ENCODE measurements around the gene SNX5. TPM values are rescaled to one million over a fixed set of nuclear protein-coding genes. Genes with fewer than 3 reads are reported as not detected.

The SNX5 gene
- total and polyA plus RNA-seq, 9 of the 15 experiments (the other 6 are each of a cell fraction or from before 2014, with no cell fraction given): 53.5 to 276 (median 160) TPM

GRCh38 chr20:17935186-17935585 lies 33.4 kb downstream of the SNX5 start:
- CTCF ChIA-PET (ENCODE audit: low intra/inter-chr PET ratio): no interaction called here
- H4K20me1 ChIP-seq (replicated peaks; ENCODE audit: control insufficient read depth, insufficient read depth, low read length): no peaks in the 10 kb centered on the region
- H3K9me1 ChIP-seq (ENCODE audit: control insufficient read depth, insufficient read depth, low read length): no peaks in the 10 kb centered on the region
- TF ChIP-seq DDX20 (tag; IDR thresholded peaks at IDR 0.05; ENCODE audit: low read depth) (no peak), CCAR2 (IDR thresholded peaks at IDR 0.05; ENCODE audit: low read depth, low read length) (no peak), PYGO2 (tag; IDR thresholded peaks at IDR 0.05) (no peak), ZNF780A (CRISPR knock-in tag; IDR thresholded peaks at IDR 0.05) (no peak)
- intact Hi-C loops (cut with micrococcal nuclease) (loop anchor here (5.0 kb wide), 1 partner anchor 38 kb away; no protein-coding TSS in a partner anchor), in situ Hi-C loops (cut with MboI) (no loop called here)
- no peak overlapping the region for H3K4me3 ChIP-seq
- no TSS peak for BruUV-seq (replicated peaks)
- H3K9ac ChIP-seq (ENCODE audit: insufficient read depth in 1 of 2, low read depth in 2 of 2, low read length in 2 of 2): no peak overlapping the region
- H3K4me1 ChIP-seq (replicated peaks in 1 of 2; ENCODE audit: control insufficient read depth in 2 of 2, insufficient read depth in 2 of 2, low read length in 2 of 2): peaks cover 7 to 23% of the 10 kb centered on the region in 2 experiments; a peak in 4 of 5 replicates
- ATAC-seq (no peak), FAIRE-seq (no peak), DNase-seq (ENCODE audit: extremely low read depth in 1 of 4, low spot score in 3 of 4) (no peak)
- no peaks in the 10 kb centered on the region for H3K9me3 ChIP-seq (replicated peaks; ENCODE audit: control insufficient read depth, insufficient read depth, low read depth, low read length)
- H2AFZ ChIP-seq (ENCODE audit: low read depth, low read length): no peak overlapping the region
- H3K79me2 ChIP-seq (ENCODE audit: control insufficient read depth, insufficient read depth, low read length): no peaks in the 10 kb centered on the region
- H3K27ac ChIP-seq (ENCODE audit: extremely low read depth, low read depth, low read length): no peak overlapping the region
- H3K36me3 ChIP-seq (ENCODE audit: control insufficient read depth, insufficient read depth, low read length): no peaks in the 10 kb centered on the region
- POLR2A ChIA-PET: interaction anchor here (1.3 kb wide), 1 partner anchor 280 kb away, joined by 3 read pairs; no protein-coding TSS in a partner anchor
- H3K4me2 ChIP-seq (ENCODE audit: insufficient read depth, low read length): no peak overlapping the region
- 50% methylated on average over 2 of the region's 3 CpGs for WGBS (ENCODE audit: insufficient coverage, low coverage, missing lambda C conversion rate)
- no peaks in the 10 kb centered on the region for H3K27me3 ChIP-seq (ENCODE audit: control insufficient read depth in 2 of 2, insufficient read depth in 2 of 2, low read length in 2 of 2)

DNA sequence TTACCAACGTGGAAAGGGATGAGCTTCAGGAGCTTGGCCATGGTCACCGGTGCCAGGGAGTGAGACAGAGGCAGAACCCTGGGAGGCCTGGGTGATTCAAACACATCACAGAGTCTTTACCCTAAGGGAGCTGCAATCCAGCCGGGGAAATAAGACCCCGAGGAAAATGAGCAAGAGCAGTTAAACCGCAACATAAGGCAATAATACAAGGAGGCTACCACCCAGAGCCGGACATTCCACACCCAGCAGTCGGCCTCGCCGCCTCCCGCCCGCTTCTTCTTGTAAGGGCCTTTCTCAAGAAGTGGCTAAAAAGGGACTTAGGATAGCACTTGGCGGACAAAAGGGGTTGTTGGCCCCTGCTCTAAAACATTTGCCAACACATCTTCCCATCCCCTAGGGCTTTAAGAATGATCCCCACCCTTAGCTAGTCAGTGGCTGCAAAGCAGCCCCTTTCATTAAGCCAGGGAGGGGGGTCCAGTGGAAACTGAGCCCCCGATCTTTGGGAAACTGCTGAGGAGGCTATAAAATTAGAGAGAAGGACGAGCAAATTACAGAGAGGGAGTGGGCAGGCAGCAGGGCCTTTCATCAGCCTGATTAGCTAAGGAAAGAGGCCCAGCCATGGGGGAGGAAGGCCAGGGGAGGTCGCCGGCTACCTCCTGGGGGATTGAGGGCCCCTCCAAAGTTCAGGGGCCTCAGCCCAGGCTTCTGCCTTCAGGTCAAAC lies 34.3 kb downstream of the SNX5 start:
- in situ Hi-C loops (cut with MboI): no loop called here
- Histone ChIP-seq H3K4me2 (ENCODE audit: insufficient read depth, low read length) (no peak overlapping the region), H3K9ac (ENCODE audit: insufficient read depth in 1 of 2, low read depth in 2 of 2, low read length in 2 of 2) (0 out of 4 replicates have a peak overlapping the region, but pooled peaks of 1 of the 2 experiments have one; percentile 5), H3K4me1 (replicated peaks in 1 of 2; ENCODE audit: control insufficient read depth in 2 of 2, insufficient read depth in 2 of 2, low read length in 2 of 2) (peaks cover 7 to 18% of the 10 kb centered on the region in 2 experiments; a peak in 4 of 5 replicates), H3K27me3 (ENCODE audit: control insufficient read depth in 2 of 2, insufficient read depth in 2 of 2, low read length in 2 of 2) (no peaks in the 10 kb centered on the region), H4K20me1 (replicated peaks; ENCODE audit: control insufficient read depth, insufficient read depth, low read length) (no peaks in the 10 kb centered on the region), H3K36me3 (ENCODE audit: control insufficient read depth, insufficient read depth, low read length) (no peaks in the 10 kb centered on the region), H3K79me2 (ENCODE audit: control insufficient read depth, insufficient read depth, low read length) (no peaks in the 10 kb centered on the region), H3K9me3 (replicated peaks; ENCODE audit: control insufficient read depth, insufficient read depth, low read depth, low read length) (no peaks in the 10 kb centered on the region), H3K9me1 (ENCODE audit: control insufficient read depth, insufficient read depth, low read length) (no peaks in the 10 kb centered on the region), H3K4me3 (no peak overlapping the region), H3K27ac (ENCODE audit: extremely low read depth, low read depth, low read length) (no peak overlapping the region), H2AFZ (ENCODE audit: low read depth, low read length) (no peak overlapping the region)
- no peak for ATAC-seq
- ChIA-PET CTCF (ENCODE audit: low intra/inter-chr PET ratio) (no interaction called here), POLR2A (interaction anchor here (1.3 kb wide), 1 partner anchor 279 kb away, joined by 3 read pairs; no protein-coding TSS in a partner anchor)
- WGBS (ENCODE audit: insufficient coverage, low coverage, missing lambda C conversion rate): 73% methylated on average over 12 of the region's 16 CpGs
- no peak for DNase-seq (ENCODE audit: extremely low read depth in 1 of 4, low spot score in 3 of 4)
- no TSS peak for BruUV-seq (replicated peaks)
- intact Hi-C loops (cut with micrococcal nuclease): no loop called here
- peak; percentile 35; the same call in 1 of the 2 replicates for TF ChIP-seq C11orf30 (IDR thresholded peaks at IDR 0.05; ENCODE audit: low read depth)
- TF ChIP-seq ZNF717 (CRISPR knock-in tag; IDR thresholded peaks at IDR 0.05): no peak
- TF ChIP-seq ZNF316 (IDR thresholded peaks at IDR 0.05): peak; percentile 60
- no peak for TF ChIP-seq PHB (CRISPR knock-in tag; IDR thresholded peaks at IDR 0.05)
- FAIRE-seq: no peak

Data from K562 (cell line).